ENCODE data around the gene LIN7A.

Gene LIN7A

DNA sequence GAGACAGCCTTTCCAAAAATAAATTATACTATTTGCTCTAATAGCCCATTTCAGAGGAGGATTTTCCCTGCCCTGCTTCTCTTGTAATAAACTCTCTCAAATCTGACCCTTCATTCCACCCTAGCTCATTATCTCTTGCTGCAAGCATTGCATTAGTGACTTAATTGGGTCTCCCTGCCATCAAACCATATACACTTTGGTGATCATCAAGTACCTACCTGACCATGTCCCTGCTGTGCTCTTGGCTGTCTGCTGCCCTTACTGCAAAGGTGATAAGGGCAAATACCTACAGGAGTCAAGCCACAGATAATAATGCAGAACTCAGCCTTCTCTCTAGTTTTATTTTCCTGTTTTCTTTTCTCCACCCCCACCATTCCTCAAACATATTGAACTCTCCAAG, 88.4 kb downstream of the LIN7A start:
- no peak for DNase-seq

DNA sequence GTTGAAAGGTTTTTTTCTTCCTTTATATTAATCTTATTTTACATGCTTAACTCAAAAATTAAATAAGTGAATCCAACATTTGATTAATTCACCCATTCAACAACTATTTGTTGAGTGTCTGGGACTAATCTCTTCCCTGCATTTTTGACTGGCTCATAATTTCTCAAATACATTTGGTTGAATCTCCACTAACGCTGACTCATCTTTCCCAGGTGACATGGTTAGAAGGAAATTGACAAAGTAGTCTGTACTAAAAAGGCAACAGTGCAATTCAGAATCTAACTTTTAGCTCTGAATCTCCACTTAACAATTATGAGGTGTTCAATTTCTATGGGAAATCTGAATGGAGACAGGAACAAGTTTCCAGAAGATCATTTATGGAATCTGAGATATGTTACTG, 88.9 kb downstream of the LIN7A start:
- no peak for DNase-seq

- no peak for DNase-seq
These were observed 90.2 kb downstream of the LIN7A start for GRCh38 chr12:80847575-80847974.

GRCh38 chr12:80846952-80847351, 90.8 kb downstream of the LIN7A start:
- no peak for DNase-seq

DNA sequence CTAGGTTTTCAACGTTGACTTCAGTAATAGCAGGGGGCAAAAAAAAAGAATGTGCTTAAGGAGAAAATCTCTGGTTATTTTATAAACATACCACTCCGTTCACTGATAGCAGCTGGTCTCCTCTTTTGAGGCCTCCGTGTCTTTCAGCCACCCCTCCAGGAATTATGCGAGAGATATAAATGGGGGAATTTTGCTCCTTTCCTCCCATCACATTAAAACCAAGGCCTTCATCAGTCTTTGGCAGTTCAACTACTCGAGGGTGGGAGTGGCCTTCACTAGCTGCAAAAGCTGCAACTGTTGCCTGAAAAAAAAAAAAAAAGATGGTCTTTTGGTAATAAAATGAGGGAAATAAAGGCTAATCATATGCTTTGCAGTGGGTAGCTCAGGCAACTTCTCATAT, 92.1 kb downstream of the LIN7A start:
- no peak for DNase-seq

- DNase-seq: no peak
These were observed 93.8 kb downstream of the LIN7A start for GRCh38 chr12:80843969-80844368.

DNA sequence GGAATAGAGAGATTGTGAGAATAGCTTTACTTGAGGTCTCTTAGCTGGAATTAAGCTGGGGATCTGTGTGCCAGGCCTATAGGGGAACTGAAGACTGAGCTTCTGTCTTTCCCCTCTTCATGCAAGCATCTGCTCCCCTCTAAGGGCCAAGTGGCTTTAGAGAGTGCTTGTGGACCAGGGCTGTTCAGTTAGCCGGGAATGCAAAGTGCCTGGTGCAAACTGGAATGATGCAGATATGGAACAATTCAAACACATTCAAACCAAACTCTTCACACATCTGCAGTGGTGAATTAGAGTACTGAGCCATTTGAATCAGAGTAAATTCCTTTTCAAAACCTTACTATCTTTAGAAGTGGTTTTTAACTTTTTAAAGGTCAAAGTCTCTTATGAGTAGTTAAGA, 99.0 kb downstream of the LIN7A start:
- DNase-seq: no peak

- DNase-seq: no peak
These were observed 99.6 kb downstream of the LIN7A start for GRCh38 chr12:80838024-80838658.

GRCh38 chr12:80837342-80837978, 100.3 kb downstream of the LIN7A start:
- DNase-seq: no peak

GRCh38 chr12:80834724-80835123, 103.0 kb downstream of the LIN7A start:
- no peak for DNase-seq

DNA sequence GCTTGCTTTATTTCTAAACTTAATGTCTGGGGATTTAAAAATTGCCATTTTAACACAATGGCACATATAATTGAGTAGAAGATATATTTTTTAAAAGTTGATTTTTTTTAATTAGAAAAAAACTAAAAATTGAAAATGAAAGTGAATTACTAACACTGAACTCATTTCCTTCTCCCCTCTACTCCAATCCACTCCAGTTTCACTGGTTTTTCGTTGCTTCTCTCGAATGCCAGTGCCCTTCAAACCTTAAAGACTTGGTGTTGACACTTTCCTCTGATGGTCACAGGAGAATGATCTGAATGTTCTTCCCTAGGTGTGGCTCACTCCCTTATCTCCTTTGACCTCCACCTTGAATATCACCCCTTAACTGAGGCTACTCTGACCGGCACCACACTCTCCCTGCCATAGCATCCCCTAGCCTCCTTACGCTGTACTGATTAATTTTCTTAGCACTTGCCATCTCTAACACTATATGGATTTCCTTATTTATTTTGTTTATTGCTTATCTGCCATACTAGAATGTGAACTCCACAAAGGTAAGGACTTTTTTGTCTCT, 107.1 kb downstream of the LIN7A start:
- no peak for DNase-seq

DNA sequence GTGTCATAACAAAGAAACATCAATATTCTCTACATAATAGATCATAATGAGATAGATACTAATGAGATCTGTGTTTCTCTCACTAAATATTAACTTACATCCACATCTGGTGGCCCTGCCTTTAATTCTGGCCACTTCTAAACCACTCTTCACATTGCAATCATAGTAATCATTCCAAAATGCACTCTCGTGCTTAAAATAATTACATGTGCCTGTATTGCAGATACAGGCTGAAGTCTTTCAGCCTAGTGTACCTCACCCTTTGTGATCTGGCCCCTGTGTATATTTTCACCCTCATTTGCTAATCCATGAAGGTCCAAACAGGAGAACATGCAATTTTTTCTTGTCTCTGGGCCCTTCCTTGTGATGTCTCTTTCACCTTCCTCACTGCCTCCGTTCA, 108.0 kb downstream of the LIN7A start:
- DNase-seq: no peak

DNA sequence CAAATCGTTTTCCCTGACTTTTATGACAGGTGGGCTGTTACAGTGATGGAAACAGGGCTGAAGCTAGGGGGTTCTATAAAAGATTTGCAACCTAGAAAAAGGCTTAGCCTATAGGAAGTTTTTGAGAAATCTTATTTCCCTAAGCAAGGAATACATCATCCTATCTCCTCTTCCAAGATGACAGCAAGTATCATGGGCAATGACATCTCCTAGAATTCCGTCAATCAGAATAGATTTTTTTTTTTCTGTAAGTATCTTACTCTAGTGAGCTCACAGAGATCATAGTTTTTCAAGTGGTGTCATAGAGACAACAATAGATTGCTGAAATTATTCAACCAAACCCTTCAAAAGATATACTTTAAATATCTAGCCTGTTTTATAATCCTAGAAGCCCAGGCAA, 112.2 kb downstream of the LIN7A start:
- no peak for DNase-seq

DNA sequence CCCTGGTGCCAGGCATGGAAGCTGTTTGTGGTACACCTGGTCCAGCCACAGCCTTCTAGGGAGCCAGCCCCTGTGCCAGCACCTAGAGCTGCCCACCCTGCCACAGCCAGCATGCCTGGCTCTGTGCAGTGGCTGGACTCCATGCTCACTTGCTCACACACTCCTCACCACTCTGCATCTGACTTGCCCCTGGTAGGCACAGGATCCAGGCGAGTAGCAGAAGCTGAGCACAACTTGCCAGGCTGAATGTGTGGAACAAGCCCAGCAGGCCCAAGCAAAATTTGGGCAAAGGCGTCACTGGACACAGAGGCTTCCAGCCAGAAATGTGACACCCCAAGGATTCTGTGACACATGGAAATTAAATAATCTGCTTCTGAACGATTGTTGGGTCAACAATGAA, 114.3 kb downstream of the LIN7A start:
- no peak for DNase-seq

DNA sequence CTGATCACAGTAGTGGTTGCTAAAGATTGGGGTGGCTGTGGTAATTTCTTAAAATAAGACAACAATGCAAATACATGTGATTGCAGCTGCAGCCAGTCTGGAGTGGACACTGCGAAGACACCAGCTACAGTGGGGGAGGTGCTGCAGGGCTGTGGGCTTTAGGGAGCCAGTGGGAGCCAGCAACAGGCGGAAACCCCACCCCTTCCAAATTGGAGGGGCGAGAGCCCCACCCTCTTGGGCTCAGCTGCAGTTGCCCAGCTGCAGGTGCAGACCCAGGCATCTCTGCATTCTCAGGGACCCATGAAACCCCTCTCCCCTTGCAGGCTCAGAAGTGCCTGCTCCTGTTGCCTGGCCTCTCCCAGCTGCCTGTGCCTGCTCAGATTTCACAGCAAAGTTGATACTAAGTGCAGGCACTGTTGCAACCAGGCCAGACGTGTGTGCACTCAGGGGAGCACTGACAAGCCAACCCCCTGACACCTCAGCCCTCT, 116.2 kb downstream of the LIN7A start:
- DNase-seq: peak; percentile 28

GRCh38 chr12:80818878-80819277, 118.9 kb downstream of the LIN7A start:
- DNase-seq: no peak

DNA sequence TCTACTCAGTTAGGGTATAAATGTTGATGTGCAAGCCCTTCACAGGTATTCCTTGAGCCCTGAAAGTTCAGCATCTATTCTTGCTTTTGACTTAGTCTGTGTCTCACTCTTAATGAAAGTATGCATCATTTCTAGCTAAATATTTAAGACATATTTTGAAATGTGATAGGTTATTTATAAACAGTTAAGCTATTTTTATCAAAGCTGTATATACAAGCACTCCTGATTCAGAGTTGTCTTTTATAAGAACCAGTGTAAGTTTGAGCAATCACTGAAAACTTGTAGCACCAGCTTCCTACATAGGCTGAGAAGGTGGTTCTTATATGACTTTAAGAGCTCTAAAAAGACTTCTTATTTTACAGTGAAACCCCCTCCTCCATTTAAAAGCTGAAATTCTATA, 122.4 kb downstream of the LIN7A start:
- no peak for DNase-seq

DNA sequence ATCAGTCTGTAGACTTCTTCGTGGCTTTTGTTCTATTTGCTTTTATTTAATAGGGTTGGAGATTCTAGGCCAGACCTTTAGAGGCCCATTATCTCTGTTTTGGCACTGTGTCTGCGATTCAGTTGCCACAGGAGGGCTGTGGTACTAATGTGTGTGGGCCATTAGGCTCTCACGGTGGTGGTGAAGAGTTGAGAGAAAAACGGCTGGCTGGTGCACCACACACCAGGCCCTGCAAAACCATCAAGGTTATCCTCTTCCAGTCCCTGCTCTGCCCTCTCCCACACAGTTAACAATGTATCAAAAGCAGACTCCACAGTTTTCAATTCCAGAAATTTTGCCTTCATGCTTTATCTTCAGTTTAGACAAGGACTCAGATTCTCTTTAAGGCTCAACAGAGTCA, 123.3 kb downstream of the LIN7A start:
- DNase-seq: no peak

DNA sequence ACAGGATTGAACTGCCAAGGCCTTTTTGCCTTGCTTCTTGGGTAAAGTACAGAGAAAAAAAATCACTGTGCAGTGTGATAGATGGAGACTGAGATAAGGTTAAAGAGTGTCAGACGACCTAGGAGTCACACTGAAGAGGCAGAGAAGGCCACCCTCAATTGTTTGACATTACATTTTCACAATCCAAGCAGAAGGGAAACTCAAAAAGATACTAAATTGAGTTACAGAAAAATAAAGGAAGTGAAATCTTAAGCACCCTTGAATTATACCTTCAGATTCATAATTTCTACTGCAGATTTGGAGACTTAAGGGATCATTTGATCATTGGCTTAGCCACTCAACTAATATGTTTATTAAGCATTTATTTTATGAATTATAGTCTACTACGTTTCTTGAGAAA, 123.9 kb downstream of the LIN7A start:
- no peak for DNase-seq

DNA sequence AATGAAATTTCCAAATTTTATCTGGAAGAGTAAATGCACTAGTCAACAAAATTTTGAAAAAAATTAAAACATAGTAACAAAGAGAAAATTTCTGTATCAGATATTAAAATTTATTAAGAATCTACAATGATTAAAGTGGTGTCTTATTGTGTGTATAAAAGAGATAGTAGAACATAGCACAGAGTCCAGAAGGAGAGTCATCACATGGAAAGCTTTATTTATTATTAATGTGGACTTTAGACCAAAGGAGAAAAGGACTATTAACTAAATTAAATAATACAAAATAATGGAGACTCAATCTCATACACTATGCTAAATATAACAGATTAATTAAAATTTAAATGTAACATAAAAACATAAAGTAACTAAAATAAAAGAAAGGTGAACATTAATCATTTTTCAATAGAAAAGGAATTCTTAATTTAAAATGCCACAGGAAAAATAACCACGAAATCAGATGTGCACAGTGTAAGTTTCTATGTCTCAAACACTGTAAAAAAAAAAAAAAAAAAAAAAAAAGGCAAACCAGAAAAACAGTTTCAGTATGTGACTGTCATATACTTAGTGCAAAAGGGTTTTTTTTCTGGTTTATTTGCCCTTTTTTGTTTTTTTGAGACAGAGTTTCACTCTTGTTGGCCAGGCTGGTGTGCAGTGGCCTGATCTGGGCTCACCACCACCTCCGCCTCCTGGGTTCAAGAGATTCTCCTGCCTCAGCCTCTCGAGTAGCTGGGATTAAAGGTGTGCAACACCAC, 125.6 kb downstream of the LIN7A start:
- no peak for DNase-seq

DNA sequence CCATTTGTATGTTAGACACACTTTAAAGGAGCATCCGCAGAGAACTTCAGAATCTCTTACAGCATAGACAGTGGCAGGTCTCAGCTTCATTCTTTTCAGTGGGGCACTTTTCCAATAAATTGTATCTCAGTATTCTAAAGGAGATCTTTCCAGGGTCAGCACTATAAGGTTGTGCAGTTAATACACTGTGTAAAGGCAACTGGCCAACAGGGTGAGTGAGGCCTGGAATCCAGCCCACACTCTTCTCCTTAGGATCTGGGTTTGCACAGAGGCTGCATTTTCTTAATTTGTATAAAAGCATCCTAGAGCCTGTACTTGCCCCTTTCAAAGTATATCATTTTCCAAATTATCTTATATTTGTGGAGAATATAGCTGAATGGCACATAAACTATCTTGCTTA, 126.9 kb downstream of the LIN7A start:
- no peak for DNase-seq

- no peak for DNase-seq
These were observed 130.0 kb downstream of the LIN7A start for GRCh38 chr12:80807640-80808288.

GRCh38 chr12:80805106-80805505, 132.6 kb downstream of the LIN7A start:
- no peak for DNase-seq
